ENCODE measurements around the gene EVA1B. TPM values are rescaled to one million over a fixed set of nuclear protein-coding genes. Genes with fewer than 3 reads are reported as not detected.

Gene EVA1B
- total RNA-seq (2022; extraction: Qiagen RNA extraction; ENCODE audit: low read depth): 8.4 to 21.8 TPM (median 20.0 TPM) in 5 replicates

GRCh38 chr1:36323636-36324352 is at the start of gene EVA1B:
TSS of gene EVA1B (minus strand) at chr1:36323645. CDS start at chr1:36323037, 608 bp downstream.

GRCh38 chr1:36306210-36306901 is 17.1 kb downstream of the EVA1B start, which contains the start of gene SH3D21:
TSS of gene SH3D21 (plus strand) at chr1:36306368. CDS start at chr1:36306421, 53 bp downstream.

Other genes starting within 250 kb of the EVA1B start
- not detected in 5 replicates for gene TEKT2, start 239.6 kb downstream of the EVA1B start, total RNA-seq (2022; extraction: Qiagen RNA extraction; ENCODE audit: low read depth)
- gene ADPRS, start 234.8 kb downstream of the EVA1B start, total RNA-seq (2022; extraction: Qiagen RNA extraction; ENCODE audit: low read depth): 21.0 to 28.6 TPM (median 25.8 TPM) in 5 replicates
- gene COL8A2, start 198.4 kb downstream of the EVA1B start, total RNA-seq (2022; extraction: Qiagen RNA extraction; ENCODE audit: low read depth): 0.06 to 0.12 TPM (median 0.08 TPM) in 5 replicates
- gene TRAPPC3, start 174.2 kb downstream of the EVA1B start, total RNA-seq (2022; extraction: Qiagen RNA extraction; ENCODE audit: low read depth): 72.4 to 89.8 TPM (median 76.6 TPM) in 5 replicates
- gene MAP7D1, start 167.5 kb downstream of the EVA1B start, total RNA-seq (2022; extraction: Qiagen RNA extraction; ENCODE audit: low read depth): 109 to 154 TPM (median 121 TPM) in 5 replicates
- 54.3 to 73.4 TPM (median 57.4 TPM) in 5 replicates for gene THRAP3, start 99.2 kb downstream of the EVA1B start, total RNA-seq (2022; extraction: Qiagen RNA extraction; ENCODE audit: low read depth)
- gene SH3D21, start 17.3 kb downstream of the EVA1B start, total RNA-seq (2022; extraction: Qiagen RNA extraction; ENCODE audit: low read depth): 1.7 to 2.6 TPM (median 2.0 TPM) in 5 replicates
- 6.8 to 11.5 TPM (median 10.1 TPM) in 5 replicates for gene STK40, start 62.3 kb upstream of the EVA1B start, total RNA-seq (2022; extraction: Qiagen RNA extraction; ENCODE audit: low read depth)
- 36.9 to 52.4 TPM (median 46.4 TPM) in 5 replicates for gene LSM10, start 74.3 kb upstream of the EVA1B start, total RNA-seq (2022; extraction: Qiagen RNA extraction; ENCODE audit: low read depth)
- 5.5 to 7.0 TPM (median 6.1 TPM) in 5 replicates for gene OSCP1, start 126.8 kb upstream of the EVA1B start, total RNA-seq (2022; extraction: Qiagen RNA extraction; ENCODE audit: low read depth)
- gene MRPS15, start 140.7 kb upstream of the EVA1B start, total RNA-seq (2022; extraction: Qiagen RNA extraction; ENCODE audit: low read depth): 77.0 to 98.3 TPM (median 83.0 TPM) in 5 replicates
- gene CSF3R, start 159.3 kb upstream of the EVA1B start, total RNA-seq (2022; extraction: Qiagen RNA extraction; ENCODE audit: low read depth): not detected in 5 replicates